Measurements from ENCODE around the gene PARVG.
"Not testable (repeated sequence)": the region's sequence is repeated elsewhere in the genome, so short reads cannot be mapped to it uniquely, and the experiment has no call there.

Gene PARVG

GRCh38 chr22:44211946-44212930 is 31.5 kb downstream of the PARVG start:
- no peak for DNase-seq (ENCODE audit: low spot score)

- no peak for DNase-seq (ENCODE audit: low spot score)
Measured at GRCh38 chr22:44212936-44213335, 32.2 kb downstream of the PARVG start.

- no peak for DNase-seq (ENCODE audit: low spot score)
Measured at GRCh38 chr22:44213489-44214043, 32.8 kb downstream of the PARVG start.

- DNase-seq (ENCODE audit: low spot score): no peak
Measured at GRCh38 chr22:44214187-44214586, 33.5 kb downstream of the PARVG start.

- no peak for DNase-seq (ENCODE audit: low spot score)
Measured at GRCh38 chr22:44214764-44215163, 34.0 kb downstream of the PARVG start.

GRCh38 chr22:44215287-44215686 is 34.6 kb downstream of the PARVG start:
- no peak for DNase-seq (ENCODE audit: low spot score)

- DNase-seq (ENCODE audit: low spot score): no peak
Measured at GRCh38 chr22:44217346-44217745, 36.6 kb downstream of the PARVG start.

- no peak for DNase-seq (ENCODE audit: low spot score)
Measured at GRCh38 chr22:44218071-44218470, 37.3 kb downstream of the PARVG start.

- no peak for DNase-seq (ENCODE audit: low spot score)
Measured at GRCh38 chr22:44219101-44219870, 38.6 kb downstream of the PARVG start.

- DNase-seq (ENCODE audit: low spot score): no peak
Measured at GRCh38 chr22:44220727-44221680, 40.3 kb downstream of the PARVG start.

- no peak for DNase-seq (ENCODE audit: low spot score)
Measured at GRCh38 chr22:44221710-44222475, 41.2 kb downstream of the PARVG start.

GRCh38 chr22:44224166-44224565 is 43.4 kb downstream of the PARVG start:
- DNase-seq (ENCODE audit: low spot score): no peak

GRCh38 chr22:44225091-44225689 is 44.5 kb downstream of the PARVG start:
- no peak for DNase-seq (ENCODE audit: low spot score)

- no peak for DNase-seq (ENCODE audit: low spot score)
Measured at GRCh38 chr22:44225812-44226211, 45.1 kb downstream of the PARVG start.

- no peak for DNase-seq (ENCODE audit: low spot score)
Measured at GRCh38 chr22:44229331-44229730, 48.6 kb downstream of the PARVG start.

- DNase-seq (ENCODE audit: low spot score): no peak
Measured at GRCh38 chr22:44229809-44230208, 49.1 kb downstream of the PARVG start.

- DNase-seq (ENCODE audit: low spot score): no peak
Measured at GRCh38 chr22:44231233-44231632, 50.5 kb downstream of the PARVG start.

GRCh38 chr22:44234372-44234771 is 53.6 kb downstream of the PARVG start:
- DNase-seq (ENCODE audit: low spot score): not testable (repeated sequence)

GRCh38 chr22:44237290-44237689 is 56.6 kb downstream of the PARVG start:
- no peak for DNase-seq (ENCODE audit: low spot score)

- DNase-seq (ENCODE audit: low spot score): not testable (repeated sequence)
Measured at GRCh38 chr22:44241121-44241520, 60.4 kb downstream of the PARVG start.
